Sigmoid colon (tissue), 4 donors: Measurements from ENCODE around the gene ZBTB2.

ENCODE experiments used
- CTCF ChIP-seq, 4 experiments: fragments of 450-650 bp in 3 of 4; fragments of 200-600 bp in 1 of 4; IDR thresholded peaks; one replicate each; pipeline ENCODE4 v1.5.1; 2016 to 2019; ENCODE audit warnings: antibody characterized with exemption in 4 of 4, mild to moderate bottlenecking in 3 of 4, moderate library complexity in 2 of 4
- EP300 ChIP-seq, 4 donors: sonication (generic); formaldehyde crosslinking; IDR thresholded peaks; one replicate each; pipeline ENCODE4 v1.6.1; 2017; ENCODE audit warnings: antibody characterized with exemption in 4 of 4
- POLR2A ChIP-seq, 2 donors: fragments of 450-650 bp; IDR thresholded peaks; one replicate each; pipeline ENCODE4 v1.6.1; 2016; ENCODE audit warnings: antibody characterized with exemption in 2 of 2, mild to moderate bottlenecking in 2 of 2, moderate library complexity in 2 of 2
- POLR2AphosphoS5 ChIP-seq, 4 donors: sonication (generic); formaldehyde crosslinking; IDR thresholded peaks; one replicate each; pipeline ENCODE4 v1.6.1; 2017; ENCODE audit warnings: antibody characterized with exemption in 4 of 4

GRCh38 chr6:151437401-151437800, 46.0 kb upstream of the ZBTB2 start:
- TF ChIP-seq POLR2A (IDR thresholded peaks at IDR 0.05) (no peak), CTCF (IDR thresholded peaks at IDR 0.05) (no peak), EP300 (IDR thresholded peaks at IDR 0.05) (no peak), POLR2AphosphoS5 (IDR thresholded peaks at IDR 0.05) (no peak)
